Measurements from ENCODE around the gene MYOZ3.

MYOZ3 gene

GRCh38 chr5:150661086-150661485 is at the start of gene MYOZ3:
TSS of gene MYOZ3 (plus strand) at chr5:150661251. CDS start at chr5:150662942, 1,691 bp downstream.
- no peak for DNase-seq (ENCODE audit: low read depth)

GRCh38 chr5:150612405-150612804 is 48.6 kb upstream of the MYOZ3 start:
- DNase-seq (ENCODE audit: low read depth), result no peak

- DNase-seq (ENCODE audit: low read depth), result no peak
Observed at GRCh38 chr5:150612905-150613670, 48.0 kb upstream of the MYOZ3 start.

GRCh38 chr5:150613991-150614660 is 46.9 kb upstream of the MYOZ3 start:
- DNase-seq (ENCODE audit: low read depth), result no peak

GRCh38 chr5:150614661-150615060 is 46.4 kb upstream of the MYOZ3 start:
- no peak for DNase-seq (ENCODE audit: low read depth)

GRCh38 chr5:150615141-150615699 is 45.8 kb upstream of the MYOZ3 start:
- no peak for DNase-seq (ENCODE audit: low read depth)

- no peak for DNase-seq (ENCODE audit: low read depth)
Observed at GRCh38 chr5:150616024-150616470, 45.0 kb upstream of the MYOZ3 start.

- DNase-seq (ENCODE audit: low read depth), result no peak
Observed at GRCh38 chr5:150616506-150616905, 44.5 kb upstream of the MYOZ3 start.

- DNase-seq (ENCODE audit: low read depth), result no peak
Observed at GRCh38 chr5:150618163-150618562, 42.9 kb upstream of the MYOZ3 start.

- DNase-seq (ENCODE audit: low read depth), result no peak
Observed at GRCh38 chr5:150618588-150619281, 42.3 kb upstream of the MYOZ3 start.

GRCh38 chr5:150619359-150620230 is 41.5 kb upstream of the MYOZ3 start:
- no peak for DNase-seq (ENCODE audit: low read depth)

GRCh38 chr5:150621301-150621700 is 39.8 kb upstream of the MYOZ3 start:
- DNase-seq (ENCODE audit: low read depth), result no peak

GRCh38 chr5:150622157-150622556 is 38.9 kb upstream of the MYOZ3 start:
- no peak for DNase-seq (ENCODE audit: low read depth)

- DNase-seq (ENCODE audit: low read depth), result no peak
Observed at GRCh38 chr5:150623152-150623877, 37.7 kb upstream of the MYOZ3 start.

- no peak for DNase-seq (ENCODE audit: low read depth)
Observed at GRCh38 chr5:150623878-150624216, 37.2 kb upstream of the MYOZ3 start.

- DNase-seq (ENCODE audit: low read depth), result no peak
Observed at GRCh38 chr5:150624334-150625163, 36.5 kb upstream of the MYOZ3 start.

GRCh38 chr5:150625164-150625535 is 35.9 kb upstream of the MYOZ3 start:
- no peak for DNase-seq (ENCODE audit: low read depth)

- DNase-seq (ENCODE audit: low read depth), result no peak
Observed at GRCh38 chr5:150625831-150626746, 35.0 kb upstream of the MYOZ3 start.

- no peak for DNase-seq (ENCODE audit: low read depth)
Observed at GRCh38 chr5:150626853-150627276, 34.2 kb upstream of the MYOZ3 start.
